ENCODE data around the gene PPP4R4. TPM values are rescaled to one million over a fixed set of nuclear protein-coding genes. Genes with fewer than 3 reads are reported as not detected.
A peak's percentile ranks its signal among the peaks of the same experiment; 100 is the strongest.
"Not testable (repeated sequence)": the region's sequence is repeated elsewhere in the genome, so short reads cannot be mapped to it uniquely, and the experiment has no call there.

Gene PPP4R4
- total RNA-seq, 1 donor from 2014 or later: 1.4 TPM

DNA sequence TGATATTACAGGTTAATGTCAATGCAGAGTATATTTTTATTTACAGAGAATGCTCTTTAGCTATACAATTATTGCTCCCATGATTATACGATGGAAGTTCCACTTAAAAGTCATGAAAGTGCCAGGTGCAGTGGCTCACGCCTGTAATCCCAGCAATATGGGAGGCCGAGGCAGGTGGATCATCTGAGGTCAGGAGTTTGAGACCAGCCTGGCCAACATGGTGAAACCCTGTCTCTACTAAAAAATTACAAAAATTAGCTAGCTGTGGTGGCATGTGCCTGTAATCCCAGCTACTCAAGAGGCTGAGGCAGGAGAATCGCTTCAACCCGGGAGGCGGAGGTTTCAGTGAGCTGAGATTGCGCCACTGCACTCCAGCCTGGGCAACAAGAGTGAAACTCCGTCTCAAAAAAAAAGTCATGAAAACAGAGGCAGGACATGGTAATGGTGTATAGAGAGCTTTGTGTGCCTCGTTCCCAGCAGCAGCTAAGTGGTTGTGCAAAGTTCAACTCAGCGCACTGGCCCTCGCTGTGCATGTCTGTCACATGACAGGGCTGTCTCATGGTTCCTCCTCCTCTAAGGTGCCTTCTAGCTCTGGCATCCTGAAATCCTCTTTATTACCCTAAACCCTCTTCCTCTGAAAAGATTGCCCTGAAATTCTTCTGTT is 102.9 kb downstream of the PPP4R4 start:
- DNase-seq (ENCODE audit: low spot score): not testable (repeated sequence)

DNA sequence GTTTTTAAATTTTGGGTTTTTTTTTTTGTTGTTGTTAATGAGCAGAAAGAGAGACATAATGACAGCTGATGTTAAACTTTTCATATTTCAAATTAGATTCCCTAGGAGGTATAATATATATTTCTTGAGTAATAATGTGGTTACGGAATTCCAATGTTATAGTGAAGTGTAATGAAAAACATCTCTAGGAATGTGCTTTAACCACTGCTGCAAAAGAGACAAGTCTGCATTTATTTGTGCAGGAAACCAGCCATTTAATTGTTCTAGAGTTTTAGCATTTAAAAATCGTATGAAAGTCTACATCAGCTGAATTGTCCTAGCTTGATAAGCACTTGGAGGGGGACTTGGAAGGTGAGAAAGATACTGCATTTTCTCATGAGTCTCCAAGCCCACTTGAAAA is 104.6 kb downstream of the PPP4R4 start:
- DNase-seq (ENCODE audit: low spot score): no peak

DNA sequence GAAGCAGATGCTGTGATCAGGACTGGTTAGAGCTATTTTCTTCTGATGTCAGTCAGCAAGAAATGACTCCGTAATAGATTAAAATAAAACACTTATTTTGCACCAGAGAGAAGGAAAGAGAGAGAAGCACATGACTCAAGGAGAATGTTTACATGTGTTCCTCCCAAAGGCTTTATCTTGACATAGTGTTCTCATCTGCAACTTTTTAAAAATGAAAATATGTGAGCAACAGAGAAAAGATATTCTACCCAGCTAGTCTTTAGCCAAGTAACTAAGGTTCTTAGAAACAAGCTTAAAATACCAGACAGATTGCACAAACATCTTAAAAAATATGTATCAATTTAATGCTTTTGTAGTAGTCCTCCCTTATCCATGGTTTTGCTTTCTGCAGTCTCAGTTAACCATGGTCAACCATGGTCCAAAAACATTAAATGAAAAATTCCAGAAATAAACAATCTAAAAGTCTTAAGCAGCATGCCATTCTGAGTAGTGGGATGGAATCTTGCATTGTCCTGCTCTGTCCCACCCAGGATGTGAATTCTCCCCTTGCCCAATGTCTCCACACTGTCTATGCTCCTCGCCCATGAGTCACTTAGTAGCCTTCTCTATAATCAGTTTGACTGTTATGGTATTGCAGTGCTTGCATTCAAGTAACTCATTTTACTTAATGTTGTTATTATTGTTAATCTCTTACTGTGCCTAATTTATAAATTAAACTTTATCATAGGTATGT is 109.0 kb downstream of the PPP4R4 start:
- no peak for DNase-seq (ENCODE audit: low spot score)

DNA sequence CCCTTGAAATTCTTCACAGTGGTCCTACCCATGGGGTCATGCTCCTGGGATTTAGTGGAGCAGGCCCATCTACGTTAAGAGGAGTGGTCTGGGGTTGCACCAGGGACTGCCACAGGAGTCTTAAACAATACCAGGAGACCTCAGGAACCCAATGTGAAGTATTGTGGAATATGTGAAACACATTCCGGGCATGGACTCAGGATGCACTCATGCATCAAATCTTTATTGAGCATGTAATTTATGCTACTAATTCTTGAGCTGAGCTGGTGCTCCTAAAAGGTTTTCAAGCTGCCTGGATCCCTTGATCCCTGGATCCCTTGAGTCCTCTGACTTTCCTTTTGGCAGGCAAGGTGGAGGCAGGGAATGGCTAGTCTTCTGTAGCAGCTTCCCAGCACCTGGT is 110.1 kb downstream of the PPP4R4 start:
- DNase-seq (ENCODE audit: low spot score): no peak

DNA sequence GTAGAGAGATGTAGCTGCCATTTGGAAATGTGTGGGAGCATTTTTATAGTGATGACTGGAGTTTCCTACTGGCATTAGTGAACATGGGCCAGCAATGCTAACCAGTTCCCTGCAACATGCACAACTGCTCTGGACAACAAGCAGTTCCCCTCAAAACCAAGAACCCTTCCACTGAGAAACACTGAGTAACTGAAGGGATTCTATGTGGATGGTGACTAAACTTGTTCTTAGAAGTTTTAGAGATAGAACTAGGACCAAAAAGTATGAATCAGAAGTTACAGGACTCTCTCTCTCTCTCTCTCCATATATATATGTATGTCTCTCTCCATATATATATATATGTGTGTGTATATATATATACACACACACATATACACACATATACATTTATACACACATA is 111.0 kb downstream of the PPP4R4 start:
- DNase-seq (ENCODE audit: low spot score): no peak

DNA sequence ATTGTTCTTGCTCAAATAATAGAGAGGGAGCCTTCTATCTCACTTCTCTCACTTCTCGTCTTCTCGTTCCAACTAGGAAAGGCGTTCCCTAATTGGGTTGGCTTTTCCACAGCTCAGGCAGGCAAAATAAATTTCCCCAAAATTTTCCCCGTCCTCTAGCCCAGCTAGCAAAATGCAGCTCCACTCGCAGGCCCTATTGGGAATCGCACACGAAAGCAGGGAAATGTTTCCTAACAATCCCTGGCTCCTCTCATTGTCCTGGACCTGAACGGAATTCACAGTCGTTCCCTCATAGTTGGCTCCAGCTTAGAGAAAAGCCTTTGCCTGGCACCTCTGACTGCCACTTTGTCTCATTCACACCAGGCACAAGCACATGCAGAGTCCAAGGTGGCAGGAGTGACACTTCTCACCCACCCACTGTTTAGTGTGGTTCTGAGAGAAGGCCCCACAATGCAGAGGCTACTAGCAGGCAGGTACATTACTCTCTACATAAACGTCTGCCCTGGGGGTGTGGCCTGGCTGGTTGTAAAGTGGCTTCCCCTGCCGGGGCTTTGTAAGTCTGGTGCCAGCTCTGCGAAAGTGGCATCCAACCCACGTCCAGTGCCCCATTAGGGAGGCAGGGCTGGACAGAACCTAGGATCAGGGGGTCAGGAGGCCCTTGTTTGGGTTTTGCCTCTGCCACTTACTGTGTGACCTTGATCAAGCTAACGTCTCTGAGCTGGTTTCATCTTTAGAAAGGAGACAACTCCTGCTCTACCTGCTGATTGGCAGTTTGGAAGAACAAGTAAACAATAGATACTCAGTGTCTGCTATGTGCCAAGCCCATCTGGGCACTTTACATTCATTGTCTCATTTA is 114.7 kb downstream of the PPP4R4 start:
- no peak for DNase-seq (ENCODE audit: low spot score)

DNA sequence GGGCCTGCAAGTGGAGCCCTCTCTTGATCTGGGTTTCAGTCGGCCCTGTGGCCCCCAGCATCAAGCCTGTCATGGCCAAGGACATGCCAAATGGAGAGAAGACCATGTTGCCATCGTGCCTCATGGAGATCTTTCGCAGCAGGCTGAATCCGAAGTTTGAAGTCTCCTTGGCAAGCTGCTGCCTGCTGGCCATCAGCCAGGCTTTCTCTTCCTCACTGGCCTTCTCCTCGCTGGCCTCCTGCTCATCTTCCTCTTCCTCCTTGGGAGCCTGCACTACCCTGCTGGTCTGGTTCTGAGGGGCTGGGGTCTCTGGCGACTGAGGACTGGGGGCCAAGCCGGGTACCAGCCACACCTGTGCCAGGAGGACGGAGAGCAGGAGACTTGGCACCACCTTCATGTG is 116.1 kb downstream of the PPP4R4 start:
- DNase-seq (ENCODE audit: low spot score): no peak

DNA sequence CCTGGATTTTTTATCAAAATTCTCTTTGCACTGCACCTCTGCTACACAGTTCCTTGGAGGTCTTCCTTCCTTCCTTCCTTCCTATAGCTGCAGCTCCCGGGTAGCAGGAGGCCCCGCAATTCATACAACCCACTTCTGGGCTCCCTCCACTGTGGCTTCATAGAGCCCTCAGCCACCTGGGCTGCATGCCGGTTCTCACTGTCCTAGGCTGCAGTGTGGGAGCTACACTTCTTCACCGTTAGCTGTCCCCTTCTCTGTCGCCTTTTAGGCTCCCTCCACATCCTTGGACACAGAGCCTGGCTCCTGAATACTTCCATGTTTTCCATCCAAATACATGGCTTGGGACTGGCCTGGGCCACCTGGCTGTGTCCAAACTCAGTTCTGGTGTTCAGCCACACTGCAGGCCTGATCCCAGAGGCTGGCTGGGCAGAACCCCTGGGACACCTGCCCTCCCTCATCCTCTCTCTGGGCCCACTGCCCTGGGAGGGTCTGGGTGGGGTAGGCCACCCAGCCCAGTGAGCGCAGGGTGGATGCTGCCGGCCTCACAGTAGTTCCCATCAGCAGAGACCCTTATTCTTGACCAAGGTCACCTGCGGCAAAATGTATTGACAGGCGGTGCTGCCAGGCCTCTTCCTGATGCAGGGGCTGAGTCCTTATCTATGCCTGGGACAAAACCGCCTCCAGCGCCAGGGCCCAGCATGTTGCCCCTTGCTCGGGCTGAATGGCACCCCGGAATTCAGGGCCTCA is 117.2 kb downstream of the PPP4R4 start:
- DNase-seq (ENCODE audit: low spot score): no peak

DNA sequence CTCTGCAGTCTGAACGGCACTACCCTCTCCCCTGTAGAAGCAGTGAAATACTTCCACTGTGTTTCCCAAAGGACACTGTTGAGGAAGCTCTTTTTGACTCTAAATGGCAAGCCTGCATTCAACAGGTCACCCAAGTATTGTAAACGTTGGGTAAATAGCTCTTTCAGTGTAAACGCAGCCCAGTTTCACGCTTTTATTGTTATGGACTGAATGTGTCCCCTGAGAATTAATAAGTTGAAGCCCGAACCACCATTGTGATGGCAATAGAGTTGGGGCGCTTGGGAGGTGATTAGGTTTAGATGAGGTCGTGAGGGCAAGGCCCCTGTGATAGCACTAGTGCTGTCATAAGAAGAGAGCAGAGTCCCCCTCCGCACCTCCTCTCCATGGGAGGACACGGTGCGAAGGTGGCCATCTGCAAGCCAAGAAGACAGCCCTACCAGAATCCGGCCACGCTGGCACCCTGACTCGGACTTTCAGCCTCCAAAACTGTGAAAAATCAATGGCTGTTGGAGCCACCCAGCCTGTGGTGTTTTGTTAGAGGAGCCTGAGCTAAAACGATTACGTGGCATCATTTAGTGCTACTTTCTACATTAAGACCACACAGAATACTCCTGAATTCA is 117.9 kb downstream of the PPP4R4 start:
- no peak for DNase-seq (ENCODE audit: low spot score)

DNA sequence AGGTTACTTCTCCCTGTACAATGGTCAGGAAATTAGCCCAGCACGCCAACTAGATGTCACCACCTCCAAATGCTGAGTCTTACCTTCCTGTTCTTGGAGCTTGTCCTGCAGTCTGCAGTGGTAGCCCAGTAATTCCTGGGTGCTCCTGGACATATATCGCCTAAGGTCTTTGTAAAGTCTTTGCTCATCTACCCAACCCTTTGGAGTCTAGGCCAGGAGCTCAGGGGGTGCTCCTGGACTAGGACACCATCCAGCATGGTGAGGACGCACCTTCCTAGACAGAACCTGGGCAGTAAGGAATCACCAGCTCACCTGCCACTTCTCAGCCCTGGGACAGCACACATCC is 118.4 kb downstream of the PPP4R4 start:
- no peak for DNase-seq (ENCODE audit: low spot score)

DNA sequence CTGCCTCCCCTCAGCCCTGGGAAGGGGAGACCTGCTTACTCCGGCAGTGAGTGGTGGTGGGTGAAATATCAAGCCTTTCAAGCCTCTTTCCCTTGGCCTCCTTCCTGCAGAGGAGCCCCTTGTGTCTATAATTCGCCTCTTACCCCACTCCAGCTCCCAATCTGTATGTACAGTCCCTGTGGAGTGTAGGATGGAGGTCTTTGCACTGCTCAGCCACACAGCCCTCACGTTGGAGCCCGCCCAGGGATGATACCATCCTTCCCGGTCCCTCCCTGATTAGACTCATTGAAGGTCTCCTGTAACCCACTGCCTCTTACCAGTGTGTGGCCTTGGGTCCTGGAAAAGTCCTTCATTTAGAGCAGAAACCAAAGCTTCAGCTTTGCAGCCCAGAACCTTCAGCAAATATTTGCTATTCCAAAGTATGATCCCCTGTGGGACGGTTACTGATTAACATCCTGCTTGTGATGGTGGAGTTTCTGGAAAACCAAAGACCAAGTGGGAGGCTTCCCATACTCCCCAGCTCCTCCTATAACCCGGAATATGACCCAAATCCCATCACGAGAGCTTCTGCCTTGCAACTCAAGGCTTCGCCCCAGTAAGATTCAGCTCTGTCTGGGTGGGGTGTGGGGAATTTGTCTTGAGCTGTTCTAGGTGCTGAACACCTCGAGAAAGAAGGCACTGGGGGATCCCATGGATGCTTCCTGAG is 118.9 kb downstream of the PPP4R4 start, which contains the start of gene SERPINA10:
TSS of gene SERPINA10 (minus strand) at position 397 of the 706 bp plus-strand sequence. CDS start 2,675 bp downstream, outside the sequence.
- DNase-seq (ENCODE audit: low spot score): no peak

DNA sequence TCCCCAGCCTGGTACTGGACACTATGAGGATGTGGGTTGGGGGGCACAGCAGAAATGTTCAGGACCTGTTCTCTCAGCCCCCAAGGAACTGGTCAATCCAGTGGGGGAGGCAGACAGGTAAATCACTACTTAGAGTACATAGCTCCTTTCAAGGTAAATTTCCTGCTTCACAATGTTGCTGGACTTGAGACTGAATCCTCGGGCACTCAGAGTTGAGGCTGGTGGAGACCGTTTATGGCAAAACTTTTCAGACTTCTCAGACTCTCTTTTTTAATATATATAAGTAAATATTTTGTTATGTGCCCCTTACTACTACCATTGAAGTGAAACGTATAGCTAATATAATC is 119.4 kb downstream of the PPP4R4 start:
- no peak for DNase-seq (ENCODE audit: low spot score)

DNA sequence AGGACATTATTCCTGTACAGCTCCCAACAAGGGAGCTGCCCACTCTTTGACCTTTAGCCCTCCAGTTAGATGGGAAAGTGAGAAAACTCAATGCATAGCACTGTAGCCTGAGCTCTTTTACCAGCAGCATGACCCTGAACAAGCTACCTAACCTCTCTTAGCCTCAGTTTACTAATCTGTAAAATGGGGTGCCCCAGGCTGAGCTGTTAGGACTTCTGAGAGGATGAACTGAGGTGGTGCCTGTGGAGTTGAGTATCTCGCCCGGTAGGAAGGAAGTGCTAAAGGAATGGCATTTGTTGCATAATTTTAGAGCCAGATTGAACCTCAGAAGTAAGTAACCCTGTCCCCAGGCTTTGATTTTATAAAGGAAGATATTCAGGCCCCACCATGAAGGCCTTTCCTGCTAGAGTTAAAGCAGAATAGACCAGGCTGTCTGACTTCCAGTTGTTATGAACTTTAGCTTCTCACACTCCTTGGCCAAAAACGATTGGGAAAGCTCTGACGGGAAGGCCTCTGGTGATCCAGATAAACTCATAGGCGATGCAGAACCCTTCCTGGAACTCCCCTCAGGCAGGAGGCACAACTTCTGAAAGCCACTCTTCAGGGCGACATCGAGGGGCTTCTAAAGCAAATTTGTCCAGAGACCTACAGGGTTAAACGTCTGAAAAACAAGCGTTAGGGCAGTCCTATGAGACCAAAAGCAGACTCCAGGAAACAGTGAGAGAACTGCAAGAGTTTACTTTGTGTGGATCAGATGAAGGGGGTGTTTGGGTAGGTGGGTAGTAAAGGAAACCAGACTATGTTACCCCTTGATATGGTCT is 121.4 kb downstream of the PPP4R4 start:
- DNase-seq (ENCODE audit: low spot score): no peak

DNA sequence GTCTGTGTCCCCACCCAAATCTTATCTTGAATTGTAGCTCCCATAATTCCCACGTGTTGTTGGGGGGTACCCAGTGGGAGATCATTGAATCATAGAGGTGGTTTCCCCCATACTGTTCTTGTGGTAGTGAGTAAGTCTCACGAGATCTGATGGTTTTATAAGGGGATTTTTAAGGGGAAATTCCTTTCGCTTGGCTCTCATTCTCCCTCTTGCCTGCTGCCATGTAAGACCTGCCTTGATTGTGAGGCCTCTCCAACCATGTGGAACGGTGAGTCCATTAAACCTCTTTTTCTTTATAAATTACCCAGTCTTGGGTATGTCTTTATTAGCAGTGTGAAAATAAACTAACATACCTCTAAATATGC is 122.0 kb downstream of the PPP4R4 start:
- not testable (repeated sequence) for DNase-seq (ENCODE audit: low spot score)

DNA sequence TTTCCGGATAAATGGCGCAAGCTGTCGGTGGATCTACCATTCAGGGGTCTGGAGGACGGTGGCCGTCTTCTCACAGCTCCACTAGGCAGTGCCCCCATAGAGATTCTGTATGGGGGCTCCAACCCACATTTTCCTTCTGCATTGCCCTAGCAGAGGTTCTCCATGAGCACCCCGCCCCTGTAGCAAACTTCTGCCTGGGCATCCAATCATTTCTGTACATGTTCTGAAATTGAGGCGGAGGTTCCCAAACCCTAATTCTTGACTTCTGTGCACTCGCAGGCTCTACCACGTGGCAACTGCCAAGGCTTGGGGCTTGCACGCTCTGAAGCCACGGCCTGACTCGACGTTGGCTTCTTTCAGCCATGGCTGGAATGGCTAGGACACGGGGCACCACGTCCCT is 124.0 kb downstream of the PPP4R4 start:
- DNase-seq (ENCODE audit: low spot score): no peak

DNA sequence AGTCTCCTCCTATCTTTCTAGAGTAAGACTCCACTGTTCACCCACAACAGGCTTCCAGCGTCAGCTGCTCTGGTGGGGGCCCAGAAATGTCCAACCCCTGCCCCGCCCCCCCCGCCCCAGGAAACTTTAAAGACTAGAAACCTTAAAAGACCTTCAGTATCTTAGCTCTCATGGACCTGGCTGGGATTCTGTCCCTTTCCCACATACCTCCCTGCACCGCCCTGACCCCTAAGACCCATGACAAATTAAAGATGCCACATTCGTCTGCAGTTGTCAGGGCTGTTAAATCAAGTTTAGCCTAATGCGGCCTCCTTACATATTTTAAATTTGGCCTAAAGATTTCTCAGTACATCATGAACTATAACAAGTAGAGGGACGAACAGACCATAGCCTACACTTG is 129.0 kb downstream of the PPP4R4 start:
- no peak for DNase-seq (ENCODE audit: low spot score)

DNA sequence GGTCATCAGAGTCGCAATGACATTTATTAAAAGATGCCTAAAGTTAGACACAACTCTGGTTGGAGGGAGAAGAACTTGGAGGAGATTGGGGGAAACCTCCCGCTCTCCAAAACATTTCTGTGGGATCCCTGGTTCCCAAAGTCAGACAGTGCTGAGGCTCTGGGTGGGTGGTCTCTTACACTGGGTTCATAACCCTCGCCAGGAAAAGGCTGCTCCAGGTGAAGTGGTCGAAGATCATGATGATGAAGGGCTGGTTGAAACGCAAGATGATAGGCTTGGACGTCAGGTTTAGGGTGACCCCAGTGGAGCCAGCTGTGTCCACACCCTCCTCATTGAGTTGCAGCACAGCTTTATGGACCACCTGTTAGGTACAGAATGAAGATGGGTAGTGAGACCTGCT is 130.1 kb downstream of the PPP4R4 start:
- DNase-seq (ENCODE audit: low spot score): peak; percentile 6

DNA sequence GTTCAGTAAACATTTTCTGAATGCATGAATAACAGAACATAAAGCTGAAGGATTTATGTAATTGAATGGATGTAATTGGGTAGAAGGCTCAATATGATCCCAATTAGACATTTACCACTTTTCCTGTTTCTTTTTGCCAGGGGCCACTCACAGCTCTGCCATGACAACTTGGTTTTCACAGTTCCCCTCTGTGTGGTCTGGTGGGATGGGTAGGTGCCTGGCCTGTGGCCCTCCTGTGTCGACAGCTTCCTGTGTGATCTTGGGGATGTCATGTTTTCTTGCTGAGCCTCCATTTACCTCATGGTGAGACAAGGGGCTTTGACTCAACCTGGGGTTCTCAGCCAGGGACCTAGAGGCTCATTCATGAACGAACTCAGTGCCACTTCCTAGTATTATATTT is 131.5 kb downstream of the PPP4R4 start:
- DNase-seq (ENCODE audit: low spot score): peak; percentile 2

DNA sequence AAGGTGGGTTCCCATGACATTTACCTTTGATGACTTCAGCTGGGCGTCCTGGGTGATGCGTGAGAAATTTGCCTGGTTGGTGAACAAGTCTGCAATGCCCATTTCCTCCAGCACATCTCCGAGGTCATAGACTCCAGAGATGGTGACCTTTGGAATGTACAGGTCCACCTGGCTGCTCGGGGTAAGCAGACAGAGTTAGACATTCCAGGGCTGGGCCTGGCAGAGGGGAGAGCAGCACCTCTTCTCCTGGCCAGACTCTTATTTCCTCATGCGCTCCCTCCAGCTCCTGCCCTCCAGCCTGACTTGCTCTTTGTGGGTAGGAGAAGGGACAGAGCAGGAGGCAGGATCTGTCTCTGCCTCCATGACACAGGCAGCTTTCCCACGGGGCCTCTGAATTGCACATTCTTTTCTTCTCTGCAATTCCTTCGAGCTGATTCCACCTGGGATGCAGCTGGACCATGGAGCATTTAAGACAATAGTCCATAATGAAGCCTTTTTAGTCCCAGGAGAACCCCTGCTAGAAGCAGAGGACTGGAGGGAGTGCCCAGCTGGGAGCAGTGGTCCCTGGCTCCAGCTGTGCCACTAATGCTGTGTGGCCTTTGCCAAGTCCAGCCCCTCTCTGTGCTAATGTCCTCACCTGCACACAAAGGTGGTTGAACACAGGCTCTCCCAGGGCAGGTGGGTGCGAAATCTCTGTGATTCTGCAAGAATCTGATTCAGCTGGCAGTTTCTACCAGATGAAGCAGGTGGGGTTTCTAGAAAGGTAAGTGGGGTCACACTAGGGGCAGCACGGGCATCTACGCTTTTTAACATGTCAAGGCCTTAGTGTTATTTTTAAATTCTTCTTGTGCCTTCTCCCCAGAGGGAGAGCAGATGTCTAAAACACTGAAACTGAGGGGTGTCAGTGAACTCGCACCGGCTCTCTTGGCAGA is 132.2 kb downstream of the PPP4R4 start:
- DNase-seq (ENCODE audit: low spot score): peak; percentile 6
